Transverse colon (tissue), 4 donors: ENCODE measurements around the gene JARID2. TPM values are rescaled to one million over a fixed set of nuclear protein-coding genes. Genes with fewer than 3 reads are reported as not detected.

Experiments used
- DNase-seq: peaks from one replicate; pipeline ENCODE4 v3.0.0-alpha.2; 2019
- H3K27ac ChIP-seq, 4 donors: fragments of 200-600 bp; sonication (generic); 2 replicates each; pipeline ENCODE4 v1.5.1; 2016 to 2018; ENCODE audit warnings: inconsistent platforms in 4 of 4
- H3K27me3 ChIP-seq: fragments of 200-600 bp; sonication (generic); 2 replicates; pipeline ENCODE4 v1.5.1; 2017; ENCODE audit warnings: inconsistent platforms
- H3K36me3 ChIP-seq, 4 donors: fragments of 200-600 bp; sonication (generic); 2 replicates each; pipeline ENCODE4 v1.5.1; 2017 to 2019; ENCODE audit warnings: inconsistent platforms in 4 of 4
- H3K4me1 ChIP-seq, 4 donors: fragments of 200-600 bp; sonication (generic); 2 replicates each; pipeline ENCODE4 v1.5.1; 2017 to 2020; ENCODE audit warnings: inconsistent platforms in 4 of 4
- H3K4me3 ChIP-seq, 4 donors: fragments of 200-600 bp; sonication (generic); 1 replicate in 1 of 4; 2 replicates in 3 of 4; pipeline versions ENCODE4 v1.5.1 to v1.6.1; 2017 to 2019; ENCODE audit warnings: inconsistent platforms in 4 of 4
- H3K9me3 ChIP-seq, 2 donors: fragments of 200-600 bp; sonication (generic); 2 replicates each; pipeline ENCODE4 v1.5.1; 2017 to 2019; ENCODE audit warnings: inconsistent platforms in 2 of 2
- CTCF ChIP-seq, 5 experiments: fragments of 200-600 bp in 3 of 5; fragments of 450-650 bp in 2 of 5; sonication (generic) in 3 of 5; IDR thresholded peaks; 1 replicate in 2 of 5; 2 replicates in 3 of 5; pipeline ENCODE4 v1.5.1; 2016 to 2017; ENCODE audit warnings: antibody characterized with exemption in 5 of 5, inconsistent platforms in 3 of 5, mild to moderate bottlenecking in 2 of 5, moderate library complexity in 1 of 5
- EP300 ChIP-seq: sonication (generic); formaldehyde crosslinking; IDR thresholded peaks from one replicate; pipeline ENCODE4 v1.6.1; 2017; ENCODE audit warnings: antibody characterized with exemption, low read depth
- POLR2A ChIP-seq: fragments of 450-650 bp; IDR thresholded peaks from one replicate; pipeline ENCODE4 v1.6.1; 2016; ENCODE audit warnings: antibody characterized with exemption, mild to moderate bottlenecking, moderate library complexity
- POLR2AphosphoS5 ChIP-seq, 3 donors: sonication (generic); formaldehyde crosslinking; IDR thresholded peaks; one replicate each; pipeline ENCODE4 v1.6.1; 2016; ENCODE audit warnings: antibody characterized with exemption in 3 of 3
- WGBS, 2 donors: methylation state at CpG; one replicate each; pipeline ENCODE4 v1.1.5; 2018; ENCODE audit warnings: low coverage in 1 of 2; 5-methylcytosine and 5-hydroxymethylcytosine counted together
- in situ Hi-C, 4 donors: fragments of 200-750 bp; cut with MboI; loops; one replicate each; pipeline versions ENCODE4 v1.15.0 to v1.15.1; 2017; ENCODE audit warnings: low sequenced_read_pairs in 3 of 4, low pct_ligation_motif_present in 1 of 4, low pct_unique_long_range_greater_than_20kb in 1 of 4
- intact Hi-C: fragments of 100-400 bp; cut with DNase I; formaldehyde crosslinking; loops from one replicate; pipeline ENCODE4 v1.15.1; 2023; ENCODE audit warnings: low total_unique reads
- total RNA-seq, 4 donors: library from RNA; depleted of rRNA; stranded (reverse); fragments of >200 nt; gene quantifications; one replicate each; pipeline ENCODE4 v1.1.0, GENCODE V29; 2016

Gene JARID2
- total RNA-seq, 4 donors from 2014 or later: 9.4 to 18.7 (median 10.9) TPM

GRCh38 chr6:15375018-15375417, 129.1 kb downstream of the JARID2 start:
- DNase-seq: no peak
- TF ChIP-seq POLR2AphosphoS5 (IDR thresholded peaks at IDR 0.05) (no peak), EP300 (no peak), POLR2A (no peak), CTCF (IDR thresholded peaks at IDR 0.05) (no peak)
- Histone ChIP-seq H3K36me3 (no peaks in the 10 kb centered on the region), H3K4me3 (no peak overlapping the region), H3K27ac (no peak overlapping the region), H3K4me1 (peaks cover 0 to 23% (median 5%) of the 10 kb centered on the region in 4 donors), H3K27me3 (no peaks in the 10 kb centered on the region), H3K9me3 (no peaks in the 10 kb centered on the region)
- in situ Hi-C loops (no loop called here), intact Hi-C loops (no loop called here)
- 97 to 100% methylated on average over 2 of the region's 2 CpGs for WGBS, 2 donors

DNA sequence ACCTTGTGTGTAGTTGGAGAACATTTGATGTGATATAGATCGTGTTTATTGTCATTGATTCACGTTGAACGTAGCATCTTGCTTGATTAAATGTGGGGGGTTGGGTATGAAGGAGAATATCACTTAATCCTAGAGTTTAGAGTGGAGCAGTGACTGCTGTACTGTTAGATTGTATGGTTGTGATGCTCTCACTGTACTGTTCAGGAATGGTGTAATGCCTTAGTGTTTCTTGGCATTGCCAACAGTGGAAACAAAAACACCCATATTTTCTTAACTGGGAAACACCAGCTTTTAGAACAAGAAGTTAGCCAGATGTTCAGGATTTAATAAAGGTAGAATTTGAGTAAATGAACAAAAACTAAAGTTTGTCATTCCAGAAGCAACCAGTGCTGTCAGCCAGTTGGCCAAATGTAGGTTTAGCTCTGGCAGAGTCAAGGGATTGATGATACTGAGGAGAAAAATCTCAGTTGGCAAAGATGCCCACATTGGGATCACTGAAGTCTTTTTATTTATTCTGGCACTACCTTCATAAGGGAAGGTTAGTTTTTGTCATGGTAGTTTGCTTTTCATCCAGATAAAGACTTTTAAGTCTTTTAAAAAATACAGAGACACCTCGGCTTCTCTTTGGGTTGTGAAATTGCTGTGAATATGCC, 129.9 kb downstream of the JARID2 start:
- 90 to 94% methylated on average over 2 to 4 of the region's 4 CpGs for WGBS, 2 donors
- TF ChIP-seq EP300 (no peak), POLR2AphosphoS5 (IDR thresholded peaks at IDR 0.05) (no peak), POLR2A (no peak)

DNA sequence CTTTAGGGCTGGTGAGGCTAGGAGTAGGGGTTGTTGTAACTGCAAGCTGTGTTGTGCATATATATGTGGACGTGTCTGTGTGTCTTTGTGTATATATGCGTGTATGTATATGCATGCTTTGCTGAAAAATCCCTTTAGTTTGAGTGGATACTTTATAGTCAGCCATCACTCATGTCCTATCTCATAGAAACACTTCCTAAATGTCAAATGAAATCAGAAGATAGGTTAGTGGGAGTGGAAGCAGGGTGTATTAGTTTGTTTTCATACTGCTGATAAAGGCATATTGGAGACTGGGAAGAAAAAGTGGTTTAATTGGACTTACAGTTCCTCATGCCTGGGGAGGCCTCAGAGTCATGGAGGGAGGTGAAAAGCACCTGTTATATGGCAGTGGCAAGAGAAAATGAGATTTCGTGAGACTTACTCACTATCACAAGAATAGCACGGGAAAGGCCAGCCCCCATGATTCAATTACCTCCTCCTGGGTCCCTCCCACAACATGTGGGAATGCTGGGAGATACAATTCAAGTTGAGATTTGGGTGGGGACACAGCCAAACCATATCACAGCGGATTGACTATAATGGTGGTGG, 131.1 kb downstream of the JARID2 start:
- no peak for TF ChIP-seq POLR2A
- no peak for TF ChIP-seq POLR2AphosphoS5 (IDR thresholded peaks at IDR 0.05)
- no peak for TF ChIP-seq CTCF (IDR thresholded peaks at IDR 0.05)
- TF ChIP-seq EP300: no peak
- H3K36me3 ChIP-seq: no peaks in the 10 kb centered on the region
- 88% methylated on average over 3 to 5 of the region's 5 CpGs for WGBS, 2 donors
- no peak overlapping the region for H3K4me3 ChIP-seq
- peaks cover 0 to 16% (median 2%) of the 10 kb centered on the region in 4 donors for H3K4me1 ChIP-seq
- no peak for DNase-seq
- H3K27ac ChIP-seq: no peak overlapping the region
- H3K27me3 ChIP-seq: no peaks in the 10 kb centered on the region
- in situ Hi-C loops: no loop called here
- H3K9me3 ChIP-seq: no peaks in the 10 kb centered on the region
- intact Hi-C loops: no loop called here

More for the DNA sequence above, 129.9 kb downstream of the JARID2 start:
- no peaks in the 10 kb centered on the region for H3K9me3 ChIP-seq
- no peaks in the 10 kb centered on the region for H3K36me3 ChIP-seq
- H3K4me3 ChIP-seq: no peak overlapping the region
- peaks cover 0 to 23% (median 2%) of the 10 kb centered on the region in 4 donors for H3K4me1 ChIP-seq
- intact Hi-C loops (no loop called here), in situ Hi-C loops (no loop called here)
- no peak overlapping the region for H3K27ac ChIP-seq
- no peaks in the 10 kb centered on the region for H3K27me3 ChIP-seq
- no peak for DNase-seq

- in situ Hi-C loops: no loop called here
- Histone ChIP-seq H3K4me1 (peaks cover 0 to 16% (median 2%) of the 10 kb centered on the region in 4 donors), H3K9me3 (no peaks in the 10 kb centered on the region), H3K36me3 (no peaks in the 10 kb centered on the region), H3K4me3 (no peak overlapping the region), H3K27me3 (no peaks in the 10 kb centered on the region), H3K27ac (no peak overlapping the region)
- TF ChIP-seq EP300 (no peak), CTCF (IDR thresholded peaks at IDR 0.05) (no peak), POLR2AphosphoS5 (IDR thresholded peaks at IDR 0.05) (no peak), POLR2A (no peak)
- DNase-seq: no peak
- intact Hi-C loops: no loop called here
- 85 to 88% methylated on average over 1 of the region's 1 CpG for WGBS, 2 donors
These were observed 132.4 kb downstream of the JARID2 start for GRCh38 chr6:15378272-15378671.
